Stomach (tissue), 4 donors: ENCODE measurements around the gene RNF208.
"Not testable (repeated sequence)": the region's sequence is repeated elsewhere in the genome, so short reads cannot be mapped to it uniquely, and the experiment has no call there.

Source experiments
- EP300 ChIP-seq: sonication (generic); formaldehyde crosslinking; IDR thresholded peaks from one replicate; pipeline ENCODE4 v1.6.1; 2017; ENCODE audit warnings: antibody characterized with exemption
- POLR2A ChIP-seq, 4 donors: fragments of 450-650 bp; IDR thresholded peaks; one replicate each; pipeline ENCODE4 v1.6.1; 2016; ENCODE audit warnings: antibody characterized with exemption in 4 of 4, control low read depth in 2 of 4, mild to moderate bottlenecking in 1 of 4, moderate library complexity in 1 of 4
- TF ChIP-seq, protein P1 (sequence below), 7 experiments: fragments of 450-650 bp in 4 of 7; fragments of 200-600 bp in 3 of 7; sonication (generic) in 3 of 7; IDR thresholded peaks; one replicate each; pipeline ENCODE4 v1.5.1; 2016 to 2019; ENCODE audit warnings: antibody characterized with exemption in 7 of 7, control low read depth in 2 of 7, mild to moderate bottlenecking in 1 of 7

DNA sequence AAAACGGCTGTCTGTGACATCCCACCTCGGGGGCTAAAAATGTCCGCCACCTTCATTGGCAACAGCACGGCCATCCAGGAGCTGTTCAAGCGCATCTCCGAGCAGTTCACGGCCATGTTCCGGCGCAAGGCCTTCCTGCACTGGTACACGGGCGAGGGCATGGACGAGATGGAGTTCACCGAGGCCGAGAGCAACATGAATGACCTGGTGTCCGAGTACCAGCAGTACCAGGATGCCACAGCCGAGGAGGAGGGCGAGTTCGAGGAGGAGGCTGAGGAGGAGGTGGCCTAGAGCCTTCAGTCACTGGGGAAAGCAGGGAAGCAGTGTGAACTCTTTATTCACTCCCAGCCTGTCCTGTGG, 21.2 kb upstream of the RNF208 start:
- TF ChIP-seq, protein P1, sequence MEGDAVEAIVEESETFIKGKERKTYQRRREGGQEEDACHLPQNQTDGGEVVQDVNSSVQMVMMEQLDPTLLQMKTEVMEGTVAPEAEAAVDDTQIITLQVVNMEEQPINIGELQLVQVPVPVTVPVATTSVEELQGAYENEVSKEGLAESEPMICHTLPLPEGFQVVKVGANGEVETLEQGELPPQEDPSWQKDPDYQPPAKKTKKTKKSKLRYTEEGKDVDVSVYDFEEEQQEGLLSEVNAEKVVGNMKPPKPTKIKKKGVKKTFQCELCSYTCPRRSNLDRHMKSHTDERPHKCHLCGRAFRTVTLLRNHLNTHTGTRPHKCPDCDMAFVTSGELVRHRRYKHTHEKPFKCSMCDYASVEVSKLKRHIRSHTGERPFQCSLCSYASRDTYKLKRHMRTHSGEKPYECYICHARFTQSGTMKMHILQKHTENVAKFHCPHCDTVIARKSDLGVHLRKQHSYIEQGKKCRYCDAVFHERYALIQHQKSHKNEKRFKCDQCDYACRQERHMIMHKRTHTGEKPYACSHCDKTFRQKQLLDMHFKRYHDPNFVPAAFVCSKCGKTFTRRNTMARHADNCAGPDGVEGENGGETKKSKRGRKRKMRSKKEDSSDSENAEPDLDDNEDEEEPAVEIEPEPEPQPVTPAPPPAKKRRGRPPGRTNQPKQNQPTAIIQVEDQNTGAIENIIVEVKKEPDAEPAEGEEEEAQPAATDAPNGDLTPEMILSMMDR (IDR thresholded peaks at IDR 0.05) = not testable (repeated sequence)
- not testable (repeated sequence) for TF ChIP-seq POLR2A (IDR thresholded peaks at IDR 0.05); EP300
